Activated CD4-positive, alpha-beta T cell treated with anti-CD3 and anti-CD28 coated beads, Interleukin-2, amount 10 ng/mL, durations not matched to agents 7 days and 5 days (primary cell): ENCODE measurements around the gene SLC23A1. TPM values are rescaled to one million over a fixed set of nuclear protein-coding genes. Genes with fewer than 3 reads are reported as not detected.
"Not testable (repeated sequence)": the region's sequence is repeated elsewhere in the genome, so short reads cannot be mapped to it uniquely, and the experiment has no call there.

Source experiments
- CTCF ChIA-PET: fragments of 350-600 bp; sonication (Branson Sonifier 250); formaldehyde crosslinking; loops from one replicate; lab custom pipeline; 2021; ENCODE audit warnings: antibody characterized with exemption; lab: Charles Lee
- POLR2A ChIA-PET: fragments of 350-600 bp; sonication (Branson Sonifier 250); formaldehyde crosslinking; loops from one replicate; lab custom pipeline; 2021; ENCODE audit warnings: antibody characterized with exemption; lab: Charles Lee
- DNase-seq: peaks from one replicate; pipeline ENCODE4 v3.0.0-alpha.2; 2020
- H3K27ac Mint-ChIP-seq: one replicate; pipeline ENCODE4 v1.8.0; 2021; ENCODE audit warnings: mild to moderate bottlenecking, moderate library complexity, mixed read lengths
- H3K27me3 Mint-ChIP-seq: one replicate; pipeline ENCODE4 v1.8.0; 2021; ENCODE audit warnings: mixed read lengths
- H3K36me3 Mint-ChIP-seq: one replicate; pipeline ENCODE4 v1.8.0; 2021; ENCODE audit warnings: low read depth, mixed read lengths
- H3K4me1 Mint-ChIP-seq: one replicate; pipeline ENCODE4 v1.8.0; 2021; ENCODE audit warnings: mixed read lengths
- H3K4me3 Mint-ChIP-seq: one replicate; pipeline ENCODE4 v1.8.0; 2021; ENCODE audit warnings: mild to moderate bottlenecking, moderate library complexity, mixed read lengths
- H3K9me3 Mint-ChIP-seq: one replicate; pipeline ENCODE4 v1.8.0; 2021; ENCODE audit warnings: mixed read lengths
- total RNA-seq, 2 experiments: library from RNA; stranded (reverse); gene quantifications; one replicate each; pipeline ENCODE4 v1.2.3, GENCODE V29; 2021

SLC23A1 gene
- total RNA-seq, 2 experiments from 2014 or later = 0.75 to 0.77 TPM

GRCh38 chr5:139347863-139348262 lies 35.2 kb downstream of the SLC23A1 start:
- Mint-ChIP-seq H3K36me3 (peaks cover 26% of the 10 kb centered on the region), H3K4me1 (peaks cover 29% of the 10 kb centered on the region)
- CTCF ChIA-PET = interaction anchor here (0.6 to 0.9 kb wide), 6 partner anchors 8 to 1275 kb away, joined by 3 to 5 read pairs (median 4); no protein-coding TSS in a partner anchor
- H3K9me3 Mint-ChIP-seq, H3K27me3 Mint-ChIP-seq, H3K4me3 Mint-ChIP-seq, H3K27ac Mint-ChIP-seq, POLR2A ChIA-PET, DNase-seq: not testable (repeated sequence)

GRCh38 chr5:139345442-139345841 lies 37.7 kb downstream of the SLC23A1 start:
- H3K4me3 Mint-ChIP-seq, H3K27ac Mint-ChIP-seq: not testable (repeated sequence)

GRCh38 chr5:139344177-139344576 lies 38.9 kb downstream of the SLC23A1 start:
- H3K36me3 Mint-ChIP-seq = peaks cover 26% of the 10 kb centered on the region
- H3K4me1 Mint-ChIP-seq = peaks cover 42% of the 10 kb centered on the region
- CTCF ChIA-PET = interaction anchor here (0.6 to 2.1 kb wide), 2 partner anchors 12 to 20 kb away, joined by 3 to 8 read pairs; no protein-coding TSS in a partner anchor
- peak overlapping the region; percentile 48 for H3K27ac Mint-ChIP-seq
- POLR2A ChIA-PET = interaction anchor here (0.7 to 0.8 kb wide), 2 partner anchors 9 to 11 kb away, joined by 3 to 4 read pairs; no protein-coding TSS in a partner anchor
- H3K4me3 Mint-ChIP-seq = no peak overlapping the region
- no peaks in the 10 kb centered on the region for H3K27me3 Mint-ChIP-seq
- no peak for DNase-seq
- no peaks in the 10 kb centered on the region for H3K9me3 Mint-ChIP-seq

More at GRCh38 chr5:139345442-139345841, 37.7 kb downstream of the SLC23A1 start:
- DNase-seq, H3K9me3 Mint-ChIP-seq, H3K27me3 Mint-ChIP-seq: not testable (repeated sequence)
- Mint-ChIP-seq H3K36me3 (peaks cover 26% of the 10 kb centered on the region), H3K4me1 (peaks cover 39% of the 10 kb centered on the region)
- POLR2A ChIA-PET = interaction anchor here (0.6 kb wide), 1 partner anchor 67 kb away, joined by 8 read pairs; no protein-coding TSS in a partner anchor
- CTCF ChIA-PET = interaction anchor here (2.1 kb wide), 1 partner anchor 10 kb away, joined by 8 read pairs; no protein-coding TSS in a partner anchor

GRCh38 chr5:139343476-139343875 lies 39.6 kb downstream of the SLC23A1 start:
- Mint-ChIP-seq H3K9me3 (no peaks in the 10 kb centered on the region), H3K27ac (peak overlapping the region; percentile 99), H3K4me3 (peak overlapping the region; percentile 93), H3K36me3 (peaks cover 26% of the 10 kb centered on the region), H3K4me1 (peaks cover 38% of the 10 kb centered on the region), H3K27me3 (no peaks in the 10 kb centered on the region)
- CTCF ChIA-PET = interaction anchor here (0.6 kb wide), 1 partner anchor 20 kb away, joined by 3 read pairs; no protein-coding TSS in a partner anchor
- POLR2A ChIA-PET = interaction anchor here (0.8 kb wide), 1 partner anchor 8 kb away, joined by 3 read pairs; no protein-coding TSS in a partner anchor
- no peak for DNase-seq

GRCh38 chr5:139342423-139342723 lies 40.7 kb downstream of the SLC23A1 start:
- Mint-ChIP-seq H3K27ac (peak overlapping the region; percentile 99), H3K27me3 (no peaks in the 10 kb centered on the region), H3K4me3 (peak overlapping the region; percentile 93), H3K4me1 (peaks cover 38% of the 10 kb centered on the region), H3K9me3 (no peaks in the 10 kb centered on the region), H3K36me3 (peaks cover 21% of the 10 kb centered on the region)
- DNase-seq = no peak
- ChIA-PET CTCF (interaction anchor here (0.6 to 3.3 kb wide), 18 partner anchors 8 to 68 kb away, joined by 3 to 28 read pairs (median 4); no protein-coding TSS in a partner anchor), POLR2A (interaction anchor here (0.6 to 1.1 kb wide), 5 partner anchors 37 to 139 kb away, joined by 3 to 6 read pairs (median 4); no protein-coding TSS in a partner anchor)

- Mint-ChIP-seq H3K27ac (peak within 1 kb of the TSS; percentile 99), H3K27me3 (no peaks in the 10 kb centered on the region), H3K9me3 (no peaks in the 10 kb centered on the region), H3K4me3 (peak within 1 kb of the TSS; percentile 93), H3K36me3 (peaks cover 18% of the 10 kb centered on the region), H3K4me1 (peaks cover 38% of the 10 kb centered on the region)
- ChIA-PET CTCF (interaction anchor here (0.6 to 3.3 kb wide), 27 partner anchors 8 to 693 kb away, joined by 3 to 28 read pairs (median 4); partner anchors contain the start of gene MZB1), POLR2A (interaction anchor here (0.6 to 1.1 kb wide), 6 partner anchors 37 to 138 kb away, joined by 3 to 6 read pairs (median 4); partner anchors contain the start of gene MATR3)
- peak; percentile 98 for DNase-seq
These were observed 41.2 kb downstream of the SLC23A1 start, which contains the start of gene PAIP2 for GRCh38 chr5:139341689-139342422. Gene PAIP2 (plus strand): TSS chr5:139341854. CDS start chr5:139363785, 21,931 bp downstream.

- peak overlapping the region; percentile 93 for H3K4me3 Mint-ChIP-seq
- H3K36me3 Mint-ChIP-seq = peaks cover 15% of the 10 kb centered on the region
- ChIA-PET POLR2A (interaction anchor here (1.1 kb wide), 1 partner anchor 48 kb away, joined by 3 read pairs; the partner anchor contains the start of gene MATR3), CTCF (interaction anchor here (0.6 to 3.3 kb wide), 23 partner anchors 9 to 693 kb away, joined by 3 to 28 read pairs (median 5); partner anchors contain the start of gene MZB1)
- H3K27me3 Mint-ChIP-seq = no peaks in the 10 kb centered on the region
- no peaks in the 10 kb centered on the region for H3K9me3 Mint-ChIP-seq
- H3K27ac Mint-ChIP-seq = peak overlapping the region; percentile 99
- H3K4me1 Mint-ChIP-seq = peaks cover 39% of the 10 kb centered on the region
- no peak for DNase-seq
These were observed 41.9 kb downstream of the SLC23A1 start for GRCh38 chr5:139341187-139341688.

- H3K9me3 Mint-ChIP-seq = no peaks in the 10 kb centered on the region
- peaks cover 7% of the 10 kb centered on the region for H3K36me3 Mint-ChIP-seq
- H3K4me3 Mint-ChIP-seq = no peak overlapping the region
- H3K27ac Mint-ChIP-seq = no peak overlapping the region
- H3K27me3 Mint-ChIP-seq = no peaks in the 10 kb centered on the region
- CTCF ChIA-PET = interaction anchor here (0.7 to 3.3 kb wide), 7 partner anchors 8 to 35 kb away, joined by 3 to 28 read pairs (median 5); no protein-coding TSS in a partner anchor
- DNase-seq = no peak
- POLR2A ChIA-PET = no interaction called here
- peaks cover 39% of the 10 kb centered on the region for H3K4me1 Mint-ChIP-seq
These were observed 43.0 kb downstream of the SLC23A1 start for GRCh38 chr5:139340051-139340450.

GRCh38 chr5:139335811-139336210 lies 47.3 kb downstream of the SLC23A1 start:
- H3K9me3 Mint-ChIP-seq = no peaks in the 10 kb centered on the region
- H3K27me3 Mint-ChIP-seq = no peaks in the 10 kb centered on the region
- H3K36me3 Mint-ChIP-seq = peaks cover 16% of the 10 kb centered on the region
- ChIA-PET POLR2A (interaction anchor here (1.2 kb wide), 1 partner anchor 8 kb away, joined by 3 read pairs; no protein-coding TSS in a partner anchor), CTCF (interaction anchor here (0.6 to 1.6 kb wide), 4 partner anchors 19 to 250 kb away, joined by 3 to 4 read pairs (median 4); partner anchors contain the start of gene MATR3)
- H3K4me3 Mint-ChIP-seq = no peak overlapping the region
- H3K27ac Mint-ChIP-seq = no peak overlapping the region
- H3K4me1 Mint-ChIP-seq = peaks cover 11% of the 10 kb centered on the region
- no peak for DNase-seq

Other genes with a start within 250 kb of the SLC23A1 start
- gene SIL1, start 184.9 kb downstream of the SLC23A1 start, total RNA-seq = 1 to 10 TPM; 9.4 to 9.7 TPM
- 100 to 1,000 TPM; 168 to 222 TPM for gene MATR3, start 89.6 kb downstream of the SLC23A1 start, total RNA-seq
- 10 to 100 TPM; 87.0 to 96.0 TPM for gene PAIP2, start 41.4 kb downstream of the SLC23A1 start, total RNA-seq
- gene MZB1, start 6.6 kb upstream of the SLC23A1 start, total RNA-seq = 10 to 100 TPM; 12.7 to 13.4 TPM
- 1 to 10 TPM; 3.3 to 3.4 TPM for gene PROB1, start 11.8 kb upstream of the SLC23A1 start, total RNA-seq
- gene SPATA24, start 20.8 kb upstream of the SLC23A1 start, total RNA-seq = 1 to 10 TPM; 5.5 to 7.2 TPM
- 1 to 10 TPM; 4.5 to 6.8 TPM for gene DNAJC18, start 56.2 kb upstream of the SLC23A1 start, total RNA-seq
- under 1 TPM; 0.45 to 0.73 TPM for gene ECSCR, start 79.4 kb upstream of the SLC23A1 start, total RNA-seq
- 1 to 10 TPM; 1.1 to 1.2 TPM for gene SMIM33, start 87.7 kb upstream of the SLC23A1 start, total RNA-seq
- 100 to 1,000 TPM; 175 TPM for gene STING1, start 99.5 kb upstream of the SLC23A1 start, total RNA-seq
- 100 to 1,000 TPM; 231 to 265 TPM for gene UBE2D2, start 178.0 kb upstream of the SLC23A1 start, total RNA-seq